Mesenteric fat pad (tissue), 1 donor: Measurements from ENCODE around the gene SMYD3. TPM values are rescaled to one million over a fixed set of nuclear protein-coding genes. Genes with fewer than 3 reads are reported as not detected.
"Not testable (repeated sequence)": the region's sequence is repeated elsewhere in the genome, so short reads cannot be mapped to it uniquely, and the experiment has no call there.

ENCODE experiments used
- DNase-seq: peaks from one replicate; pipeline ENCODE4 v3.0.0-alpha.2; 2020; ENCODE audit warnings: low spot score
- total RNA-seq: library from RNA; stranded (reverse); fragmentation: NEBNext Ultra II Directional; extraction: Animal tissue kit (Norgen Biotek cat#: 25700); gene quantifications from one replicate; pipeline ENCODE4 v1.2.1, GENCODE V29; 2021
- donor health status: DM: yes; HTN: yes; CAD: no.

The SMYD3 gene
- total RNA-seq, 1 donor from 2014 or later: 12.4 TPM

- DNase-seq: no peak
Measured at GRCh38 chr1:246000638-246001015, 506.5 kb downstream of the SMYD3 start.

- DNase-seq: no peak
Measured at GRCh38 chr1:245999697-246000637, 507.1 kb downstream of the SMYD3 start.

GRCh38 chr1:245997471-245998258 lies 509.4 kb downstream of the SMYD3 start:
- DNase-seq: no peak

- DNase-seq: no peak
Measured at GRCh38 chr1:245996811-245997210, 510.3 kb downstream of the SMYD3 start.

- DNase-seq: no peak
Measured at GRCh38 chr1:245995474-245995873, 511.6 kb downstream of the SMYD3 start.

GRCh38 chr1:245991266-245991665 lies 515.8 kb downstream of the SMYD3 start:
- no peak for DNase-seq

DNA sequence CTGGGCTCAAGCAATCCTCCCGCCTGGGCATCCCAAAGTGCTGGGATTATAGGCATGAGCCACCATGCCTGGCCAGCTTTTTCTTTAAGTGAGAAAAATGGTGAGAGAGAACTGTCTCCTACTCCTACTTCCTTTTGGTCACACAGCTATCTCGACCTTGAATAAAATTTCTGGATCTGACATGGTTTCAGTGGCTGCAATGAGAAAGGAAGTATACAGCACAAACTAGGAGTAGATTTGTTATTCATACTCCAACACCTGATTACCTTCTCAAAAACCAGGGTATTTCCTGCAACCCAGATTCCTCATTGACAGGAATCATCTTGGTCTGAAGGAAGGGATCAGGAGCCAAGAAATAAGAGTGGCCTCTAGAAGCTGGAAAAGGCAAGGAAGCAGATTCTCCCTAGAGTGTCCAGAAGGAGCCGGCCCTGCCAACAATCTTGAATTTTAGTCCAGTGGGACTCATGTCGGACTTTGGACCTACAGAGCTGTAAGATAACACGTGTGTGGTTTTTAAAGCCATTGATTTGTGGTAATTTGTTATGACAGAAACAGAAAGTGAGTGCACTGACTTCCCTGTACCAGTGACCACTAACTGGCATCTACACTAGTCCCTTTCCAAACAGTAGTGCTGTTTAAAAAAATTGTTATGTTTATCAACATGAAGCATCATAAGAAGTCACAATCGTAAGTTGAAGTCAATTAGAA lies 516.6 kb downstream of the SMYD3 start:
- no peak for DNase-seq

- no peak for DNase-seq
Measured at GRCh38 chr1:245988393-245989078, 518.5 kb downstream of the SMYD3 start.

DNA sequence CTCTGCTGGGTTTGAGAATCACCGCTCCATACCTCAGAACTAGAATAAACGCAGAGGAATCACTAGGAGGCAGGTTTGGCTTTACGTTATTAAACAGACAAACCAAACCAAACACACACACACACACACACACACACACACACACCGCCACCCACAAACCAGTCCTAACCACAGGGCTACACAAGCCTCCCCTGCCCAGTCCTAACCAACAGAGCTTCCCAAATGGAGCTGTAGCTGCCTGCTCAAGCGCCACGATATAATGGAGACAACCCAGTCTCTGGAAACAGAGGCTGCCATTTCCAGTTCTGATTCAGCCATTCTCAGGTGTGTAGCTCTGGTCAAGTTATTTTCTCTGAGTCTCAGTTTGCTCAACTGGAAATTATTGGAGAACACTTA lies 519.1 kb downstream of the SMYD3 start:
- no peak for DNase-seq

DNA sequence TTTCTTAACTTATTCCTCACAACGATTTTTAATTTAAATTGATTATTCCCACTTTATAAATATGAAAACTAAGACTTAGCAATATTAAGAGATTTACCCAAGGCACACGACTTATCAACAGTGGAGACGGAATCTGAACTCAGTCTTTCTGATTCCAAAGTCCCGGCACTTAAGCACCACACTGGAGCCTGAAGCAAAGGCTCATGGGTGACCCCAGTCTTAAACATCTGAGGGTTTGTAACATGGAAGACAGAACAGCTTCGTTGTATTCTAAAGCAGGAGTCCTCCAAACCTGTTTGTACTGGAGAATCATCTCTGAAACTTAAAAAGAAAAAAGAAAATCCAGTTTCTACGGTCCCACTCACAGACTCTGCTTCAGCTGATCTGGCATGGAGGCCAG lies 519.5 kb downstream of the SMYD3 start:
- DNase-seq: no peak

DNA sequence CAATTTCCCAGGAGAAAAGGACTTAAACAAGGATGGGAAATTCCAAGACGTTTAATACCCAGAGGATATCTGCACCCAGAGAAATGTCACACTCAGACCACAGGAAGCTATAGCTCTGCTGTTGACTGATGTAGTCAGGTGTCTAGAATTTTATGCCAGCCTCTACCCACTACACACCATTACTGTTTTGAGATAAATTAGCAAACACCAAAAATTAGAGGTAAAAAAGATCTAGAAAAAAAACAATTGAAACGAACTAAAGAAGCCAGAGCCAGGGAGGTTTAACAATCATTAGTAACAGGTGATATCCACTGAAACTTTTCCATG lies 519.9 kb downstream of the SMYD3 start:
- DNase-seq: no peak

DNA sequence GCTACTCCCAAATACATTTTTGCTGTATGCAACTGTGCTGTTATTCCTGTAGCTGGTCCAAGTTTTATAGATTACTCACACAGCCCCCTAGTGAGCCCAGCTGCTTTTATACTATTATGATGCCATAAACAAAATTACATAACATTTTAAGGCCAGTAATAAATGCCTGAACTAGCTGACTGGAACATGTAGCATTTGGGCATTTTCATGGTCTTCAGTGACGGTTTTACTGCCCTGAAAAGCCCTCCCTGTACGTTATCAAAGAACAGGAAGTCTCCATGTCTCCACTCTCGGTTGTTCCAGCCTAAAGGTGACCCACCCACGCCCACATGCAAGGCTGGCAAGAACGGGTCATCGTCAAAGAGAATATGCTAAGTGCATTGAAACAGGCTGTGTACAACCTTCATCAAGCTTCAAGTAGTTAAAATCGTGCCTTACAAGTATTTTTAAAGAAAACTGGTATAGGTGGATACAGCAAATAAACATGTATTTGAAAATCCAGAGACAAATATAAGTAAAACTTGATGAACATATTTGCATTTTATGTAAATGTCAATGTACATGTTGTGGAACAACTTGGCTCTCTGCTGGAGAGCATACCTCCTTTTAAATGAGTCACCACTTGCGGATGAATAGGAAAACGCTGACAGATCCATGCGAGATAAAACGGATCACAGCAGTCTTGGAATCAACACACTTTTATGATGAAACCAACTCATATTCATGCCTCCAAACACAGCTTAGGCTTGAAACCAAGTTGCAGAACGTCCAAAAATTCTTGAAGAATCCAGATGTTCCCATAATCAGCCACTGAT lies 520.5 kb downstream of the SMYD3 start:
- DNase-seq: no peak

- DNase-seq: no peak
Measured at GRCh38 chr1:245984390-245985155, 522.5 kb downstream of the SMYD3 start.

DNA sequence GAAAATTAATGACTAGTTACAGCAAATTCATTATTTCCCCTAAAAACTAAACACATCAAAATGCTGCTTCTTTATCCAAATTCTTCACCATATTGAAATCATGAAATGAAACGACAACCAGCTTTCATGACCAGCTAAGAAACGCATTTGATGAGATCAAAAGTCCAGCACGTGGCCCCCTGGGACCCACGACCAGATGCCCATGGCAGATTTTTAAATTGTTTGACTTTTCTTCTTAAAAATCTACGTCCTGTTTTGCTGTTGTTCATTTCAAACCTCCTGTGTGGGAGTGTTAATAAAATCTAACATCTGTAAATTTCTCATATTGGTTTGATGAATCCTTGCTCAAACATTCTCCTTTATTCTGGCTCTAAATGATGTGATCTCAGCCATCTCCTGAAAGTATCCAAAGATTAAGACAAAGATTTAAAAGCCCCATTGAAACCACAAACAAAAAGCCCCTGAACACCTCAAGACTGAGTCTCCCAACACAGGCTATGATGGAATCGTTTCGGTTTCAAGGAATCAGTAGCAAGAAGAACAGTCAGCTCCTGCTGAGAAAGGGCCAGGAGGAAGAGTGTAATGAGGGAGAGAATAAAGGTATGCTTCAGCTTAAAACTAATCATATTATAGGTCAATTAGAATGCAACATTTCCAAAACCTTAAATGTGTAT lies 523.6 kb downstream of the SMYD3 start:
- no peak for DNase-seq

GRCh38 chr1:245979589-245979988 lies 527.5 kb downstream of the SMYD3 start:
- no peak for DNase-seq

DNA sequence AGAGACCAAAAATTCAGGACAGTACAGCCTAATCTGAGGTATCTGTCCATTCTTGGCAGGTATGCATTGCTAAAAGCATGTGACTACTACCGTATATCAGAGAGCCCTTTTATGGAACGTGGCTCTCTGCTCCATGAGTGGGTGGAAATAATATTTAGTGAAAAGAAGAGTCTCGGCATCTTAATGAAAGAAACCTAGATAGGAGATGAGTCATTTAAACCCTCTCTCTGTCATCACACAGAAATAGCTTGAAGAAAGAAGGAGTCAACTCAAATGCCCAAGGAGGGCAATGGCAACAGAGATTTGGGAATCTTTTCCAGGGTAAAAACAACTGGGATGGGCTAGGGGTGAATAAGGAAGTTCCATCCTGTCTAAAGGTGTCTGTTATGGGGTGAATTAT lies 528.2 kb downstream of the SMYD3 start:
- DNase-seq: no peak

DNA sequence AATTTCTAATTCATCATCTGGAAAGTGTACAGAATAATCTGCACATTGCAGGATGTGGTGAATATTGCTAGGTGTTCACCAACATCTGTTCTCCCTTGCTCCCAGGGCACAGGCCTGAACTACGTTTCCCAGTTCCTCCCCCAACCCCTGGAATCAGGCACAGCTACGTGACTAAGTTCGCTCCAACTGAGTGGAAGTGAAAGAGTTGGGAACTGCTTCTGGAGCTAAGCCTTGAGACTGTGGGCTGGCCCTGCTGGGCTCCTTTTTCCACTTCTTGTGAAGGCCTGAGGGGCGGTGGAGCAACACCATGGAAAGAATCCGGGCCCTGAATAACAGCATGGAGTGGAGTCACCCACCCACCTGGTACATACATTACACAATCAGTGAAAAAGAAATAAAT lies 534.6 kb downstream of the SMYD3 start:
- DNase-seq: no peak

DNA sequence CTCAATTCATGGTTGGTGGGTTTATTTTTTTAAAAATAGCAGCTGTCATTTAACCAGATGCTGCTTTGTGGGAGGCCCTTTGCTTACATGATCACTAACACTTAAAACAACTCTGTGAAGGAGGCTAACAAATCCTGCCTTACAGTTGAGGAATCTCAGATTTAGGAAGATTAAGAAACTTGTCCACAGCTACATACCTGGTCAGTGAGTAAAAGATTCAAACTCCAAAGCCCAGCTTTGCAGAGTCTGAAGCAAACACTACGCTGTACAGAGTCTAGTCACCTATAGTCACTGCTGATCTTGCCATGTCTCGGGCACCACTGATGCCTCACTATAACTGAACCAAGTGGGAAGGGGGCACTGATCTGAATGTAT lies 535.4 kb downstream of the SMYD3 start:
- no peak for DNase-seq

DNA sequence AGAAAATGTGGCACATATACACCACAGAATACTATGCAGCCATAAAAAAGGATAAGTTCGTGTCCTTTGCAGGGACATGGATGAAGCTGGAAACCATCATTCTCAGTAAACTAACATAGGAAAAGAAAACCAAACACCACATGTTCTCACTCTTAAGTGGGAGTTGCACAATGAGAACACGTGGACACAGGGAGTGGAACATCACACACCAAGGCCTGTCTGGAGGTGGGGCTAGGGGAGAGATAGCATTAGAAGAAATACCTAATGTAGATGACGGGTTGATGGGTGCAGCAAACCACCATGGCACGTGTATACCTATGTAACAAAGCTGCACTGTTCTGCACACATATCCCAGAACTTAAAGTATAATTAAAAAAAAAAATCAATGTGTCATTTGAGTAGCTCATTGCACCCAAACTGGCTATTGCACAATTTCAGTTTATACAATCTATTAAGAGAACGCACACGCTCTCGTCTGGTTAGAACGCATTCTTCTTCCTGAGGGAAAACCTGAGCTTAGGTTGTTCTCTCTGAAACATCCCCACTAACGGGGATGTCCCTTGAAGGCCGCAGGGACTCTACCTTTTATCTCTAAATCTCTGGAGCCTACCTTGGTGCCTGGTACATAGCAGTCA lies 535.9 kb downstream of the SMYD3 start:
- DNase-seq: not testable (repeated sequence)
